Measurements from ENCODE around the gene PPP2R5C.
"Not testable (repeated sequence)": the region's sequence is repeated elsewhere in the genome, so short reads cannot be mapped to it uniquely, and the experiment has no call there.

The PPP2R5C gene

GRCh38 chr14:101966742-101967141, 205.2 kb downstream of the PPP2R5C start:
- DNase-seq (ENCODE audit: low spot score): no peak

GRCh38 chr14:101968186-101968585, 206.7 kb downstream of the PPP2R5C start:
- DNase-seq (ENCODE audit: low spot score): no peak

GRCh38 chr14:101969481-101969880, 208.0 kb downstream of the PPP2R5C start:
- no peak for DNase-seq (ENCODE audit: low spot score)

- DNase-seq (ENCODE audit: low spot score): no peak
Measured at GRCh38 chr14:101970830-101971400, 209.4 kb downstream of the PPP2R5C start.

GRCh38 chr14:101971458-101971857, 209.9 kb downstream of the PPP2R5C start:
- not testable (repeated sequence) for DNase-seq (ENCODE audit: low spot score)

- peak; percentile 82 for DNase-seq (ENCODE audit: low spot score)
Measured at GRCh38 chr14:101972126-101972866, 210.8 kb downstream of the PPP2R5C start.

- DNase-seq (ENCODE audit: low spot score): no peak
Measured at GRCh38 chr14:101973356-101973755, 211.8 kb downstream of the PPP2R5C start.

GRCh38 chr14:101975231-101975630, 213.7 kb downstream of the PPP2R5C start:
- DNase-seq (ENCODE audit: low spot score): no peak
